T-helper 17 cell (primary cell): Measurements from ENCODE around the gene MRPL24. TPM values are rescaled to one million over a fixed set of nuclear protein-coding genes. Genes with fewer than 3 reads are reported as not detected.

ENCODE experiments used
- total RNA-seq, 4 donors: library from RNA in 2 of 4; stranded (reverse) in 2 of 4; gene quantifications; one replicate each; pipeline ENCODE4 v1.2.3 and lab custom pipeline; 2022 to 2026

The MRPL24 gene
- total RNA-seq, 2 donors from 2014 or later, result 18.7 to 25.1 TPM

Other genes with a start within 250 kb of the MRPL24 start
- gene MEF2D, start 240.3 kb downstream of the MRPL24 start, total RNA-seq, result 100 to 1,000 TPM; 142 to 157 TPM
- not detected for gene IQGAP3, start 168.5 kb downstream of the MRPL24 start, total RNA-seq
- under 1 TPM in 1 of 2 donors, not detected in 1; 0.94 TPM for gene TTC24, start 161.4 kb downstream of the MRPL24 start, total RNA-seq
- 10 to 100 TPM; 27.5 to 32.0 TPM for gene NAXE, start 149.3 kb downstream of the MRPL24 start, total RNA-seq
- 10 to 100 TPM; 39.2 to 39.6 TPM for gene GPATCH4, start 139.6 kb downstream of the MRPL24 start, total RNA-seq
- under 1 TPM in 1 of 2 donors, not detected in 1; 0.35 TPM for gene HAPLN2, start 121.7 kb downstream of the MRPL24 start, total RNA-seq
- gene BCAN, start 99.0 kb downstream of the MRPL24 start, total RNA-seq, result not detected
- gene NES, start 63.7 kb downstream of the MRPL24 start, total RNA-seq, result not detected
- gene CRABP2, start 35.5 kb downstream of the MRPL24 start, total RNA-seq, result 1 to 10 TPM; 1.5 to 4.5 TPM
- 10 to 100 TPM; 13.1 to 21.6 TPM for gene METTL25B, start 12.6 kb downstream of the MRPL24 start, total RNA-seq
- gene ISG20L2, start 12.3 kb downstream of the MRPL24 start, total RNA-seq, result 10 to 100 TPM; 41.4 to 54.2 TPM
- 100 to 1,000 TPM in 1 of 2 donors, 10 to 100 TPM in 1; 75.3 to 100 TPM for gene HDGF, start 10.6 kb upstream of the MRPL24 start, total RNA-seq
- 10 to 100 TPM; 51.0 to 82.4 TPM for gene PRCC, start 26.4 kb upstream of the MRPL24 start, total RNA-seq
- 100 to 1,000 TPM; 129 to 137 TPM for gene SH2D2A, start 75.8 kb upstream of the MRPL24 start, total RNA-seq
- not detected for gene INSRR, start 118.0 kb upstream of the MRPL24 start, total RNA-seq
- under 1 TPM; 0.34 to 0.67 TPM for gene NTRK1, start 119.8 kb upstream of the MRPL24 start, total RNA-seq
- gene PEAR1, start 152.6 kb upstream of the MRPL24 start, total RNA-seq, result 10 to 100 TPM in 1 of 2 donors, under 1 TPM in 1; 0.42 to 17.7 TPM
- not detected for gene LRRC71, start 179.5 kb upstream of the MRPL24 start, total RNA-seq